ENCODE measurements around the gene APCDD1L.

DNA sequence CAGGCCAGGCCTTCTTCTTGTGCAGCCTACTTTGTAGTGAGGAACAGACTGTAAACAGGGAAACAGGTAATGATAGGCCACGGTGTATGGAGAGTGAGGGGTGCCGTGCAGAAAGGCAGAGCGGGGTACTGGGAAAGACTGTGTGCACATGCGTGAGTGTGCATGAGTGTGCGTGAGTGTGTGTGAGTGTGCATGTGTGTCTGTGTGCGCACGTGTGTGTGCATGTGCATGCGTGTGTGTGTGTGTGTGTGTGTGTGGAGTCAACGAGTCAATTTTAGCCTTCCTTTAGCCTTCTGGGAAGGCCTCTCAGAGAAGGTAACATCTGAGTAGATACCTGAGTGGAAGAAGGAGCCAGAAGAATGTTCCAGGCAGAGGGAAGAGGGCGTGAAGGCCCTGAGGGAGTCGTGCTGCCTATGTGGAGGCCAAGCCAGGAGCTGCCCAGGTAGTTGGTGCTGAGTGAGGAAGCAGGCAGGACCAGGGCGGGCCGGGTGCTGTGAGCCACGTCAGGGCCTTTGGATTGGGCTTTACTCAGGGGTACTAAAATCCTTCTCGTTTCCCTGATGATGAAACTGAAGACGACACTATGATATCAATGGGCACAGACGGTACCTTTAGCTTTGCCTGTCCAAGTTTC, 6.3 kb downstream of the APCDD1L start:
- TF ChIP-seq, protein P1, sequence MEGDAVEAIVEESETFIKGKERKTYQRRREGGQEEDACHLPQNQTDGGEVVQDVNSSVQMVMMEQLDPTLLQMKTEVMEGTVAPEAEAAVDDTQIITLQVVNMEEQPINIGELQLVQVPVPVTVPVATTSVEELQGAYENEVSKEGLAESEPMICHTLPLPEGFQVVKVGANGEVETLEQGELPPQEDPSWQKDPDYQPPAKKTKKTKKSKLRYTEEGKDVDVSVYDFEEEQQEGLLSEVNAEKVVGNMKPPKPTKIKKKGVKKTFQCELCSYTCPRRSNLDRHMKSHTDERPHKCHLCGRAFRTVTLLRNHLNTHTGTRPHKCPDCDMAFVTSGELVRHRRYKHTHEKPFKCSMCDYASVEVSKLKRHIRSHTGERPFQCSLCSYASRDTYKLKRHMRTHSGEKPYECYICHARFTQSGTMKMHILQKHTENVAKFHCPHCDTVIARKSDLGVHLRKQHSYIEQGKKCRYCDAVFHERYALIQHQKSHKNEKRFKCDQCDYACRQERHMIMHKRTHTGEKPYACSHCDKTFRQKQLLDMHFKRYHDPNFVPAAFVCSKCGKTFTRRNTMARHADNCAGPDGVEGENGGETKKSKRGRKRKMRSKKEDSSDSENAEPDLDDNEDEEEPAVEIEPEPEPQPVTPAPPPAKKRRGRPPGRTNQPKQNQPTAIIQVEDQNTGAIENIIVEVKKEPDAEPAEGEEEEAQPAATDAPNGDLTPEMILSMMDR (IDR thresholded peaks at IDR 0.05) = no peak
- TF ChIP-seq POLR2A (IDR thresholded peaks at IDR 0.05) = no peak
- TF ChIP-seq EP300 (IDR thresholded peaks at IDR 0.05) = no peak
